Measurements from ENCODE around the gene LRRC49.

LRRC49 gene

DNA sequence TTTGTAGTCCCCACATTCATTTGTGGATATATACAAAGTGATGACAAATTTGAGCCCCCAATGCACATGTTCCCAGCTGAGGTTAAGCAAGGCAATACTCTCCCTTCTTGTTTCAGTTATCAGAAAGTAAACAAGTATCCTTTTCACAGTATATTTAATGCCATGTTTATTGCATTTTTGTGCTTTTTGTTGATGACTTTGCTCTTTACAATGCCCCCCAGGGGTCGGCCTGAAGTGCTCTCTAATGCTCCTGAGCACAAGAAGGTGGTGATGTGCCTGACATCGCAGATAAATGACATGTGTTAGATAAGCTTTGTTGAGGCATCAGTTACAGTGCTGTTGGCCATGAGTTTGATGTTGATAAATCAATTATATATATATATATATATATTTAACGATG is 165.0 kb downstream of the LRRC49 start:
- no peak for DNase-seq

GRCh38 chr15:71060983-71061382 is 168.4 kb downstream of the LRRC49 start:
- no peak for DNase-seq

DNA sequence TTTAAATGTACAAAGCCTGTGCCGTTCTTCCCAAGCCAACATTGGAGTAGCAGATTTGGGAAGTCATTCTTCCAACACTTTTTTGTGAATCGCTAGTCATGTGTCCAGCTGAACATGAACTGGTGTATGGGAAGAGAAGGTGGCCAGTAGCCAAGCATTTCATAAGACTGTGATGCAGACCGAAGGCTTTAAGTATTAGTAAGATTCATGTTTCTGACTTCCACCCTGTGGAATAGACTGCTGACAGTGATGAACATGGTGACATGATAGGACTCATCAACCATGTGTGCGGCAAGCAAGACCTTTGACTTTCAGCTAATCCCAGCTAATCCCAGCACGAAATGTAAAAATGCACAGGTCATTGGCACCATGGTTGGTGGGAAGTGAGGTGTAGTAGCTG is 174.4 kb downstream of the LRRC49 start:
- no peak for DNase-seq

DNA sequence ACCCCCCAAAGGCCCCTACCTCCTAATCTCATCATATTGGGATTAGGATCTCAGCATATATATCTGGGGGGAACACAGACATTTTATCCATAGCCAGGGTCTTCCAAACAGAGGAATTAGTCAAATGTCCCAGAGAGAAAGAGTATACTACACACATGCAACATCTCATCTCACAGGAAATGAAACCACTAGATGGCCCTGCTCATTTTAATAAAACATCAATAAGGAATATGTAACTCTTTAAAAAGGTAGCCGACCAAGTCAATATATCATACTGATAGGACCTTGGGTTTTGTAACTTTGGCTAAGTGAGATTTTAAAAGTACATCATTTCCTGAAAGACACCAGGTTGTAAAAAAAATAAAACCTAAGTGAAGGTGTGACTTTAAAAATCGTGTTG is 177.1 kb downstream of the LRRC49 start:
- no peak for DNase-seq

DNA sequence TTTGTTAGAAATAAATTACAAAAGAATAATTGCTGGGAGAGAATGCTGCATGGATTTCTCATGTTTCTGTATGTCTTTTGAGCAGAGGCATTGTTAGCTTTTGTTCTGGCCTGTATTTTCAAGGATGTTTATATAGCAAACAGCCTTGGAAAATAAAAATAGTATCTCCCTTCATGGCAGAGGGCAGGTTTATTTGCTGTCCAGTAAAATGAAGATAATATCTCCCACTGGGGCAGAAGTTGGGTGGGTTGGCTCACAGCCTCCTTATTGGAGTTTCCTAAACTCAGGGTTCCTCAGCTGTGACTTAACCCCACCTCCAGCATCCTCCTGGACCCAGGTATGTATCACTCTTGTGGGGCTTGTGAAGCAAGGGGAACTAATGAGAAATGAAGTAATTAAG is 178.9 kb downstream of the LRRC49 start:
- DNase-seq = no peak

DNA sequence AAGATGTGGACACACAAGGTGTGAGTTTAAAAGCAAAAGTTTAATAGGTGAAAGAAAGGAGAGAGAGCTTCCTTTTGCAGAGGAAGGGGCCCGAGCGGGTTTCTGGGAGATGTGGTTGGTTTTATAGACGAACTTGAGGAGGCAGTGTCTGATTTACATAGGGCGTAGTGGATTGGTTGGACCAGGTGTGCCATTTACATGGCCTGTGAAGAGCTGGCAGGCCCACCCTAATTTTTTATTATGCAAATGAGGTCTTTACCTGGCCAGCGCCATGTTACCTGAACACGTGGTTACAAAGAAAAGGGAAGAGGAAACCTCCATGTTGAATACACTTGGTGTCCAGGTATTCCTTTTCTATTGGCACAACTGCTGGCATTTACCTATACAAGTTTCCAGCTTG is 179.8 kb downstream of the LRRC49 start:
- DNase-seq = no peak

GRCh38 chr15:71078506-71079207 is 186.0 kb downstream of the LRRC49 start:
- DNase-seq = no peak

DNA sequence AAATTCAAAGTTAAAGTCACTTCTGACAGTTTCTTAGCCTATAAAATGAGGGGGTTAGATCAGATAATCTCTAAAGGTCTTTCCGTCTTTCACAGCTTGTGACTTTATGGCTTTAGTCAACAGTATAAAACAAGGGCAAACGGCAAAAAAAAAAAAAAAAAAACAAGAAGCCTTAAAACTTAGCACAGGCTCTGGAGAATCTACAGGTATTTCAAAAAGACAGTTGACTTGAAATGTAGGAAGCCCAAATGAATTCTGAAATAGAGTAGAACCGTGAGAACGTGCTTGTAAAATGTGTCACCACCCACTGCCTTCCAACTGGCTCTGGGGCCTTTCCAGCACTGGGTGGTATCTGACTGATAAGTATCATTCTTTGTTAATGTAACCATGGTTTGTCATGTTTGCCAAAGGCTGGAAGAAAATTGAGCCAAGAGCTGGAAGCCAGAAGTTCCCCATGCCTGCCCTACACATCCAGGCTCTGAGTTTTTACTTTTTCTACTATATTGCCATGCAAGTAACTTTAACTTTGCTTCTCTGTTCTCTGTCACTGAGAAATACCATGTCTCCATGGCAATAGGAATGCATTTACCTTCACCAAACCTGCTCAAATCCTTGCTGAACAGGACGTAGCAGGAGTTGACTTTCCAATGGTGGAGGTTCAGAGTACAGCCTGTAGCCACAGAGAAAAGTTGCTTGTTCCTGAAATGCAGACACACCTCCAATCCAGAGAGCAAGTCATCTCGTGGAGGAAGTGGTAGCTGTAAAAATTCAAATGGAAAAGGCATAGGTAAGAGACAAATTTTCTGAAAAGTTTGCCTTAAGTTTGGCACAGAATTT is 186.8 kb downstream of the LRRC49 start:
- no peak for DNase-seq

- DNase-seq = no peak
These were observed 187.5 kb downstream of the LRRC49 start for GRCh38 chr15:71080166-71080565.

DNA sequence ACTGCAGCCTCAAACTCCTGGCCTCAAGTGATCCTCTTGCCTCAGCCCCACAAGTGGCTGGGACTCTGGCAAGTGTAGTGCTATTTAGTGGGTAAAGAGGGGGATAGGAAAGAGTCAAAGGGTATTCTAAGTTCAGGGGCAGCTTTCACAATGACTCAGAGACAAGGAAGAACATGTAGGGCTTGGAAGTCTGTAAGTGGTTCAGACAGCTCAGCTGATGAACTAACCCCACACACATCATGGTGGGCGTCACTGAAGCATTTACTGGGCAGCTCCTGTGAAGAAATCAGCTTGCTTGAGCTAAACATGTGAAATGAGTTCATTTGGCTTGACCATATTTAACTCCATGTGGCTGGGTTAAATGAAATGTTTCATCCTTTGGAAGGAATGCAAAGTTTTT is 188.1 kb downstream of the LRRC49 start:
- DNase-seq = no peak

DNA sequence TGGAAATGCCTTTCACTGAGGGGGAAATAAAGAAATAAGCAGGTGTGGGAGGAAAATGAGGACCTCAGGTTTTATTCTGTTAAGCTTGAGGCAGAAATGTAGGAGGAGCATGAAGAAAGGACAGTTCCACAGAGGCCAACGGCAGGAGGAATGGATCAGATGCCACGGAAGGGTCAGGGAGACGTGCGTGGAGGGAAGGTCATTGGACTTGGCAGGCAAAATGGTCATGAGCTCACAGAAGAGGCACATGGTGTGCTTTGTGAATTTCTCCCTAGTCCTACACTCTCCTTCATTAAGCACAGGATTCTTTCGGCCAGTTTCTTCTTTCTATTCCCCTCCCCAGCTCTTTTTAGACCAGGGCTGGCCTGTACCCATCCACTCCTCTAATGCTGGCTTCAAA is 190.2 kb downstream of the LRRC49 start:
- no peak for DNase-seq

- no peak for DNase-seq
These were observed 190.7 kb downstream of the LRRC49 start for GRCh38 chr15:71083349-71083748.

DNA sequence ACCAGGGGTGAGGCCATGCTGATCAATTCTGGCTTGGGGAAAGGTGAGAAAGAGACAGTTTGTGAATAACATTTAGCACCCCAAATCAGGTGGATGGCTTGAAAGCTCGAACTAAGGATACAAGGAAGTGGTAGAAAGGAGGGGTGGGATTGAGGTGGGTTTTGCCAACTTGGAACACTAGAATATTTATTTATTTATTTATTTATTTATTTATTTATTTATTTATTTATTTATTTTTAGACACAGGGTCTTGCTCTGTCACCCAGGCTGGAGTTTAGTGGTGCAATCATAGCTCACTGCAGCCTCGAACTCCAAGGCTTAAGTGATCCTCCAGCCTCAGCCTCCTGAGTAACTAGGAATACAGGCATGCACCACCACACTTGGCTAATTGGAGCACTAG is 191.6 kb downstream of the LRRC49 start:
- DNase-seq = no peak

DNA sequence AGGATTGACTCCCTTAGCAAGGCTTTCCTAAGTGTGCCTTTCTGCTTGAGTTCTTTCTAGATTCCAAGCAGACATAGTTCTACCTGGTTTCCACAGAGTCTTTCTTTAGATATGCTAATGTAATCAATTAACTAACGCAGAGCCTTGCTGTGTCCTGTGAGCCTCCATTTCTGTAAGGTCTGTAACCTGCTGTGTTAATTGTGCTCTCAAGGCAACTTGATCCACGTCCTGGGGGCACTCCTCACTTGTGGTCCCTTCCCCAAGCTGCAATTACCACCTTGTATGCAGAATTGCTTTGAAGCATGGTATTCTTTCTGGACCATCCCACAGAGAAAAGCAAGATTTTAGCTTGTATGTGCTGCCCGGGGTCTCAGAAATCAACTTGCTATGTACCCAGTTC is 193.2 kb downstream of the LRRC49 start:
- DNase-seq = no peak

DNA sequence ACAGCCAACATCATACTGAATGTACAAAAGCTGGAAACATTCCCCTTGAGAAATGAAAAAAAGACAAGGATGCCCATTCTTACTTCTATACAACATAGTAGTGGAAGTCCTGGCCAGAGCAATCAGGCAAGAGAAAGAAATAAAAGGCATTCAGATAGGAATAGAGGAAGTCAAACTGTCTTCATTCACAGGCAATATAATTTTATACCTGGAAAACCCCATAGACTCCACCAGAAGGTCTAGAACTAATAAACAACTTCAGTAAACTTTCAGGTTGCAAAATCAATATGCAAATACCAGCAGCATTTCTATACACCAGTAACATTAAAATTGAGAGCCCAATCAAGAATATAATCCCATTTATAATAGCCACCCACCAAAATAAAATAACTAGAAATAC is 195.5 kb downstream of the LRRC49 start:
- DNase-seq = no peak

DNA sequence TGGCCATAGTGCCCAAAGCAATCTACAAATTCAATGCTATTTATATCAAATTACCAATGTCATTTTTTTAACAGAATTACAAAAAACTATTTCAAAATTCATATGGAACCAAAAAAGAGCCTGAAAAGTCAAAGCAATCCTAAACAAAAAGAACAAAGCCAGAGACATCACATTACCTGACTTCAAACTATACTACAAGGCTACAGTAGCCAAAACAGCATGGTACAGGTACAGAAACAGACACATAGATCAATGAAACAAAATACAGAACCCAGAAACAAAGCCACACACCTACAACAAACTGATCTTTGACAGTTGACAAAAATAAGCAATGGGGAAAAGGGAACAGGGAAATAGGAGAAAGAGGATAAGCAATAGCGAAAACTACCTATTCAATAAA is 196.1 kb downstream of the LRRC49 start:
- no peak for DNase-seq

- no peak for DNase-seq
These were observed 197.2 kb downstream of the LRRC49 start for GRCh38 chr15:71089801-71090200.

- no peak for DNase-seq
These were observed 199.0 kb downstream of the LRRC49 start for GRCh38 chr15:71091601-71092000.

GRCh38 chr15:71092056-71092600 is 199.5 kb downstream of the LRRC49 start:
- no peak for DNase-seq

DNA sequence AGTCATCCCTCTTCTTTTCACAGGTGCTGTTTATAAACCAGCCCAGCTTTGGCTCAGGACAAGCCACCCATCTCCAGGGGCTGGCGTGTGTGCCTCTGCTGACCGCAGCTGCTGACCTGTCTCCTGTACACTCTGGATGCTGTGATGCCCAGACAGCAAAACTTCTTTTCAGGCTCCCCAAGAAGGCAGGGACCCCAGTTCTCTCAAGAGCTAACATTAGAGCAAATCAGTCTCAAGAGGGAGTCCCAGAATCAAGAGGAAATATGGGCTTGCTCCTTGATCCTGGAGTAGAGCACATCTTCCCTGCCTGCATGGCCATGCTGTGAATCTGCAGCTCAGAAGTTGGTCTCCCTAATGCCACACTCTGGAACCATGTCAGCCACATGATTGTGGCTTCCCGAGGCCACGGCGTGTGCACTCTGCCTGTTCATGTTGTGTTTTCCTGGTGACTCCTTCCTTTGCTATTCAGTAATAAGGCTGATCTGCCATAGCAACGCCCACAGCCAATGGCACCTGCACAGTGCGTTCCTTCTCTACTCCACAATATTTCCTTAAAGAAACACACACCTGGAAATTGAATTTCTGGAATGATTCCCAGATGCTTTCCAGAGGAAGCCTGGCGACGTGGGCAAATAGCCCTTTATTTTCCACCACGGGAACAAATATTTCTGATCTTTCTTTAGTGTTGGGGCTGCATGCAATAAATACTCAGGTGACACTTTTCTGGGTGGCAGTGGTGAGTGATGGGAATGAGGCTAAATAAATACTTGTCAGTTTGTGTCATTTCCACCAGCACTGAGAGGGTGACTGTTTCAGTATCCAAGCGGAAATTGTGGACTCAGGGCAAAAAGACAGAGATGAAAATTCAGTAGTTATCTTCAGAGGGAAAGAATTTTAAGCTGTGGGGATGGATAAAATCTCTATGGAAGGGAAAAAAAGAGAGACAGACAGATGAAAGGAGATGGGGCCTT is 200.7 kb downstream of the LRRC49 start:
- no peak for DNase-seq

GRCh38 chr15:71094137-71094536 is 201.5 kb downstream of the LRRC49 start:
- DNase-seq = no peak

GRCh38 chr15:71096676-71097075 is 204.1 kb downstream of the LRRC49 start:
- DNase-seq = no peak

GRCh38 chr15:71097890-71098289 is 205.3 kb downstream of the LRRC49 start:
- no peak for DNase-seq
